ENCODE results near the gene CRHR2. TPM values are rescaled to one million over a fixed set of nuclear protein-coding genes. Genes with fewer than 3 reads are reported as not detected.

CRHR2 gene
- total RNA-seq, 1 donor from 2014 or later = not detected

- ATAC-seq (no peak), DNase-seq (no peak)
- intact Hi-C loops (cut with DNase I) = no loop called here
Measured at GRCh38 chr7:30652698-30653641, 29.3 kb downstream of the CRHR2 start.

GRCh38 chr7:30652132-30652531 lies 30.1 kb downstream of the CRHR2 start:
- ATAC-seq (no peak), DNase-seq (no peak)
- H3K27me3 ChIP-seq (ENCODE audit: low read depth) = no peaks in the 10 kb centered on the region
- H3K27ac ChIP-seq = no peak overlapping the region
- no peak overlapping the region for H3K4me3 ChIP-seq
- no peaks in the 10 kb centered on the region for H3K9me3 ChIP-seq
- no peak for TF ChIP-seq CTCF (IDR thresholded peaks at IDR 0.05)
- no peaks in the 10 kb centered on the region for H3K4me1 ChIP-seq
- no peaks in the 10 kb centered on the region for H3K36me3 ChIP-seq
- intact Hi-C loops (cut with DNase I) = no loop called here

More at GRCh38 chr7:30652698-30653641, 29.3 kb downstream of the CRHR2 start:
- Histone ChIP-seq H3K4me1 (no peaks in the 10 kb centered on the region), H3K36me3 (no peaks in the 10 kb centered on the region), H3K4me3 (no peak overlapping the region), H3K9me3 (no peaks in the 10 kb centered on the region), H3K27ac (no peak overlapping the region), H3K27me3 (ENCODE audit: low read depth) (no peaks in the 10 kb centered on the region)
- no peak for TF ChIP-seq CTCF (IDR thresholded peaks at IDR 0.05)

- H3K27ac ChIP-seq = no peak overlapping the region
- ATAC-seq = no peak
- no peaks in the 10 kb centered on the region for H3K9me3 ChIP-seq
- DNase-seq = no peak
- TF ChIP-seq CTCF (IDR thresholded peaks at IDR 0.05) = no peak
- H3K4me1 ChIP-seq = no peaks in the 10 kb centered on the region
- no peak overlapping the region for H3K4me3 ChIP-seq
- intact Hi-C loops (cut with DNase I) = no loop called here
- no peaks in the 10 kb centered on the region for H3K27me3 ChIP-seq (ENCODE audit: low read depth)
- no peaks in the 10 kb centered on the region for H3K36me3 ChIP-seq
Measured at GRCh38 chr7:30650421-30650808, 31.8 kb downstream of the CRHR2 start.

- Histone ChIP-seq H3K36me3 (no peaks in the 10 kb centered on the region), H3K27me3 (ENCODE audit: low read depth) (no peaks in the 10 kb centered on the region), H3K27ac (no peak overlapping the region), H3K9me3 (no peaks in the 10 kb centered on the region), H3K4me1 (no peaks in the 10 kb centered on the region), H3K4me3 (no peak overlapping the region)
- DNase-seq (no peak), ATAC-seq (no peak)
- no peak for TF ChIP-seq CTCF (IDR thresholded peaks at IDR 0.05)
- intact Hi-C loops (cut with DNase I) = no loop called here
Measured at GRCh38 chr7:30649717-30650420, 32.4 kb downstream of the CRHR2 start.

- Histone ChIP-seq H3K9me3 (no peaks in the 10 kb centered on the region), H3K4me3 (no peak overlapping the region), H3K4me1 (no peaks in the 10 kb centered on the region), H3K36me3 (no peaks in the 10 kb centered on the region), H3K27me3 (ENCODE audit: low read depth) (no peaks in the 10 kb centered on the region), H3K27ac (no peak overlapping the region)
- ATAC-seq = no peak
- intact Hi-C loops (cut with DNase I) = no loop called here
- no peak for DNase-seq
- TF ChIP-seq CTCF (IDR thresholded peaks at IDR 0.05) = no peak
Measured at GRCh38 chr7:30648744-30649540, 33.3 kb downstream of the CRHR2 start.
